KBM-7 (cell line): ENCODE data around the gene ESR1.
A peak's percentile ranks its signal among the peaks of the same experiment; 100 is the strongest.
"Not testable (repeated sequence)": the region's sequence is repeated elsewhere in the genome, so short reads cannot be mapped to it uniquely, and the experiment has no call there.

ENCODE experiments used
- DNase-seq: peaks from one replicate; pipeline ENCODE4 v3.0.0-alpha.2; 2015
- in situ Hi-C: fragments of 300-500 bp; cut with MboI; formaldehyde crosslinking; loops from 2 replicates; pipeline ENCODE4 v1.14.3; 2020; ENCODE audit warnings: low sequenced_read_pairs, low pct_unique_long_range_greater_than_20kb, mixed read lengths

Gene ESR1

GRCh38 chr6:152018876-152019275 lies 211.4 kb downstream of the ESR1 start:
- in situ Hi-C loops, result no loop called here
- DNase-seq, result peak; percentile 2

GRCh38 chr6:152022303-152022702 lies 214.8 kb downstream of the ESR1 start:
- in situ Hi-C loops, result no loop called here
- no peak for DNase-seq

DNA sequence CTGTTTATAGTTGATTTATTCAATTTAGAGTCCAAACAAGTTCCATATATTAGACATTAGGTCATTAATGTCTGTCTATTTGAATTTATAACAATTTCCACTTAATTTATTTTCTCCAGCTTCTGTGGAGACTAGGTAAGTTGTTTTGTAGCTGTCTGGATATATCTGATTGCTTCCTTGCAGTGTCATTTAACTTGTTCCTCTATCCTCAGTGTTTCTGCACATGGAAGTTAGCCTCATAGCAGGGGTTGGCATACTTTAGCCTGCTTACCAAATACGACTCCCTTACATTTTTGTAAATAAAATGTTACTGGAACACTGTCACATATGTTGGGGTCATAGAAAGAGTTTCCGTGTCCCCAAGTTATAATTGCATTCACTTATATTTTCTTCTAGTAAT lies 216.1 kb downstream of the ESR1 start:
- in situ Hi-C loops, result no loop called here
- DNase-seq, result no peak

- DNase-seq, result no peak
- in situ Hi-C loops, result no loop called here
Observed at GRCh38 chr6:152026291-152026690, 218.8 kb downstream of the ESR1 start.

- in situ Hi-C loops, DNase-seq: not testable (repeated sequence)
Observed at GRCh38 chr6:152026744-152027143, 219.3 kb downstream of the ESR1 start.

DNA sequence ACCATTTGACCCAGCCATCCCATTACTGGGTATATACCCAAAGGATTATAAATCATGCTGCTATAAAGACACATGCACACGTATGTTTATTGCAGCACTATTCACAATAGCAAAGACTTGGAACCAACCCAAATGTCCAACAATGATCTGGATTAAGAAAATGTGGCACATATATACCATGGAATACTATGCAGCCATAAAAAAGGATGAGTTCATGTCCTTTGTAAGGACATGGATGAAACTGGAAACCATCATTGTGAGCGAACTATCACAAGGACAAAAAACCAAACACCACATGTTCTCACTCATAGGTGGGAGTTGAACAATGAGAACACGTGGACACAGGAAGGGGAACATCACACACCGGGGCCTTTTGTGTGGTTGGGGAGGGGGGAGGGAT lies 226.3 kb downstream of the ESR1 start:
- DNase-seq, in situ Hi-C loops: not testable (repeated sequence)

GRCh38 chr6:152034631-152035030 lies 227.1 kb downstream of the ESR1 start:
- DNase-seq, result no peak
- in situ Hi-C loops, result no loop called here

DNA sequence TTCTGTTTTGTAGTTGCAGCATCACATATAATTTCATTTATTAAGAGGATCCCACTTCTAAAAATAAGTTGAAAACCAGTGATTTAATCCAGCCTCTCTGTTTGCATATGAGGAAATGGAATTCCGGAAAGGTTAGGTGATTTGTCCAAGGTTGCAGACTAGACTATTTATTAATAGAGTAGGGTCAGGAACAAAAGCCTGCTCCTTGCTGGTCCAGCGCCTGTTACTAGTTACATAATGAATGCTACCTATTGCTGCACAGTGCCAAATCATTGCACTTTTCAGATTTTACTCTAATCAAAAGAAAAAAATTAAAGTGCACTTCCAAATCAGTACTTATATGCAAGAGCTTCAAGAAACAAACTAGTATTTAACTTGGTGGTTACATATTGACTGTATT lies 238.6 kb downstream of the ESR1 start:
- no peak for DNase-seq
- in situ Hi-C loops, result no loop called here

DNA sequence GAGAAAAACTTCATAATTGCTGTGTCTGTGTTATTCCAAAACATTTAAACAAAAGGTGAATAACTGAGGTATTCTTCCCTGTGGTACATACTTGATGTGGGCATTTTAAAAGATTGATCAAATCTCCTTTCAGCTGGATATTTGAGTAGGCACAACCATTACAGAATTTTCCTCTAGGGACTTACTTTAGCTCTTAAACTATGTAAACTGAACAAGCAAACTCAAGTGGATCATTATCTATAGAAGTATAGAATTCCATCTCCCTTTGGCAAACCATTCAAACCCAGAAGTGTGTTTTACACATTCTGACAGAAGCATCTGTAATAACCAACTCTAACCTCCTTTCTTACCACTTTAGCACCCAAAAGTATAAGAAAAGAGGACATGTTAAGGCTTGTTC lies 241.4 kb downstream of the ESR1 start:
- in situ Hi-C loops, result no loop called here
- DNase-seq, result no peak

- peak; percentile 7 for DNase-seq
- in situ Hi-C loops, result no loop called here
Observed at GRCh38 chr6:152049502-152049901, 242.0 kb downstream of the ESR1 start.

DNA sequence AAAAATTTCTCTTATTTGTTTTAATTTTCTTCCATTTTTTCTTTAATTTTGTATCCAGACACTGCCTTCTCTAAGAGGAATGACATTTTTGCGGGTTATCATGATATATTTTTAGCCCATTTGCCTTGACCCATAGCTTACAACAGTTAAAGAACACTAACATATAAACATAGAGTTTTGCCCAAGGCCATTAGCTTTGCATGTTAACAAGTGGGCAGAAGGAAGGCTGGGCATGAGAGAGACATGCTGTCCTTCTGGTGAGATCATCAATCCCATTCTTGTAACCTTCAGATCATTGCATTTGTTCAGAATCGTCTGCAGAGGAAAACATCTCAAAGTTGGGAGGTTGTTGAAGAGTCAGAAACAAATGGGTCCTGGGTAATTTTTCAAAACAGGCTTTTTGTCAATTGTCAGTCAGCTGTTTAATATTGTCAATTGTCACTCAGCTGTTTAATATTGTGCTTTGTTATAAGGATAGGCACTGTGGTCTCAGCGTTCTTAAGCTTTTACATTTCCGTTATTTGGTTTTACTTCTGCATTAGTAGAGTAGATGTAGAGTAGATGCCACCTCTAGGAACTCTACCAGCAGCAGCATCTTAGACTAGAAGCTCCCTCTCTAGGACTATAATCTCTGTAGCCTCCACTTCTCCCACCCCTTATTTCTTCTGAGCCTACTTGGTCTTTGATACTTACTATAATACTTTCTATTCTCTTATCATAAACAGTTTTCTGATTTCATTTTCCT lies 243.1 kb downstream of the ESR1 start:
- in situ Hi-C loops, result no loop called here

DNA sequence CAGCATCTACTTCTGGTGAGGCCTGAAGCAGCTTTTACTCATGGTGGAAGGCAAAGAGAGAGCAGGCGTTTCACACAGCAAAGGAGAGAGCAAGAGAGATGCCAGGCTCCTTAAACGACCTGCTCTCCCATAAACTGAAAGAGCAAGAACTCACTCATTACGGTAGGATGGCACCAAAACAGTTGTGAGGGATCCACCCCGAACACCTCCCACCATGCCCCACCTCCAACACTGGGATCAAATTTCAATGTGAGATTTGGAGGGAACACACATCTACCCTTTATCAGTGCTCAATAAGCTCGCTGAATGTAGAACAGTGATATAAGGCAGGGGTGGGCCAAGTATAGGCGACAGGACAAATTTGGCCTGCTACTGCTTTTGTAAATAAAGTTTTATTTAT lies 244.6 kb downstream of the ESR1 start:
- no peak for DNase-seq
- in situ Hi-C loops, result no loop called here

More for the DNA sequence above, 243.1 kb downstream of the ESR1 start:
- DNase-seq, result no peak

DNA sequence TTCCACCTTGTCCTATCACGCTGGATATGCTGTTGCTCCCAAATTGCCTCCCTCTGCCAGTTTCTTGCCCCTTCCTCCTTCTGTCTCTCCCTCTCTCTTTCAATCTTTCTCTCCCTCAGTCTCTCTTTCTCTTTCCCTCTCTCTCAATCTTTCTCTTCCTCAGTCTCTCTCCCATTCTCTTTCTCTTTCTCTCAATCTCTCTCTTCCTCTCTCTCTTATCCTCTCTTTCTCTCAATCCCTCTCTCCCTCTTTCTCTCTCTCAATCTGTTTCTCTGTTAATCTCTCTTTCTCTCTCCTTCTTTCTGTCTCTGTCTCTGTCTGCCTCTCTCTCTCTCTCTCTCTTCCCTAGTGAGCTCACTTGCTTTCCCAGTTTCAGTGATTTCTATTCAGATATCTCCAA lies 245.8 kb downstream of the ESR1 start:
- in situ Hi-C loops, result no loop called here
- DNase-seq, result no peak

- no peak for DNase-seq
- in situ Hi-C loops, result no loop called here
Observed at GRCh38 chr6:152054441-152054840, 247.0 kb downstream of the ESR1 start.

- no peak for DNase-seq
- in situ Hi-C loops, result no loop called here
Observed at GRCh38 chr6:152055517-152055916, 248.0 kb downstream of the ESR1 start.

DNA sequence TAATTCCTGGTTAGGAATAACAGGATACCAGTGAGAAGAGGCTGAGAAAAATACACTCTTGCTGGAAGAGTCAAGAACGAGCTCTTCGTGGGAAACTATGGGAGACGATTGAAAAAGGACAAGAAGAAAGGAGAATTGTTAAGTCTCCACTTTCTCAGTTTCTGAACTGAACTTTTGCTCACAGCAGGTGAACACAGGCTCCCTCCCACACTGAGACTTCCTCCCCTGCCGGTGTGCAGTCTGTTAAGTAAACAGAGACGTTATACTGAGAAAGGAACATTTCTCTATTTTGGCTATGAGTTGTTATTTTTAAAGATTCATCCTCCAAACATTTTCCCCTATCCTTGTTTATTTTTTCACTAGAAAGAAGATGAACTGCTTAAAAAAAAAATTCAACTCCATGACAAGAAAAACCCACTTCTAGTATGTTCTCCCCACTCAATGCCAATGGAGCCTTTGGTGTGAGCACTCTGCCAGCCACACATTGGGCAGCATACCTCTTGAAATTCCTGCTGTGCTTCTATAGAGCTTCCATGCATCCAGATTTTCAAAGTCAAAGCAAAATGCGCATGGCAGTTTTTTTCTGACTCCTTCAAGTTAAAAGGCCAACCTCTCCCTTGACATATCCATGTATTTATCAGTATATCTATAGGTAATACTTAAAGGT lies 250.5 kb downstream of the ESR1 start:
- in situ Hi-C loops, result no loop called here

DNA sequence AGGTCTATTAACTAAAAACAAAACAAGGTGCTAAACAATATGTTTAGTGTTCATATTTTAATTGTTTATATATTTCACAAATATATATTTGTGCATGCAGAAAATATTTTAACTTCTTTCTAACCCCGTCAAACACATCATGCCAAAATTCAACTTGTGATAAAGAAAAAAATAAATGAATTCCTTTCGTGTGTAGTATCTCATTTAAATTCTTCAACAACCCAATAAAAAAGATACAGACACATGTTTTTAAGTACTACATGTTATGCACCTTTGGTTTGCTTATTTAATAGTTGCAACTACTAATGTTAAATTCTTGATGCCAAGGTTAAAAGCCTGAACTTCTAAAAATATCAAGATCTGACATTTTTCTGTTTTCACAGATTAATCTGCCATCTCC lies 252.4 kb downstream of the ESR1 start:
- in situ Hi-C loops, result no loop called here
- no peak for DNase-seq

More for the DNA sequence above, 250.5 kb downstream of the ESR1 start:
- no peak for DNase-seq

- DNase-seq, result no peak
- in situ Hi-C loops, result no loop called here
Observed at GRCh38 chr6:152062476-152062875, 255.0 kb downstream of the ESR1 start.

- in situ Hi-C loops, result no loop called here
- DNase-seq, result no peak
Observed at GRCh38 chr6:152063170-152063921, 255.9 kb downstream of the ESR1 start.

DNA sequence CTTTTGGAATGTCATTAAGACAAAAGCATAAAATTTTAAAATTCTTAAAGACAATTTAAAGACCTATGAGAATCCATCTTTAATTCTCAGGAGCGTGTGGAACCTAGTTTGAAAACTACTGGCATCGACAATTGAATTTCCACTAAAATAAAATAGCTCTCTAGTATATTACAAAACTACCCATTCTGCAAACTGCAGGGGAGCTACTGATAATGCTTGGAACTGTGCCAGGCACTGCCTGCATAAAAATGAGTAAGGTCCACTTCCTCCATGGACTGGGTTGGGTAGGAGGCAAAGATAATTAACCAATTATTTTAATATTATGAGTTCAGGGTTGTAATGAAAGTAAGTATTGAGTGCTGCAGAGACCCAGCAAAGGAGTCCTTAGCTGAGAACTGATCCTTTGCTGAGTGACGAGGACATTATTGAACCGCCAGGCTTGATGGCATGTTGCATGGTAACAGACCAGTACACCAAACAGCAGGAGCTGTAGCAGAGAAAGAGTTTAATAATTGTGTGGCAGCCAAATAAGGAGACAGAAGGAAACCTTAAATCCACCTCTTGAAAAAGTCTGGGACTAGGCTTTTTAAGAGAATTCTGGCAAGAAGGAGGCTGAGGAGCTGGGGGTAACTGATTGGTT lies 261.3 kb downstream of the ESR1 start:
- in situ Hi-C loops, result no loop called here
- no peak for DNase-seq
